Liver (tissue), 9 donors: ENCODE results near the gene PLA2G4D. TPM values are rescaled to one million over a fixed set of nuclear protein-coding genes. Genes with fewer than 3 reads are reported as not detected.

ENCODE experiments used
- DNase-seq: peaks from one replicate; pipeline ENCODE4 v3.0.0-alpha.2; 2017; ENCODE audit warnings: low spot score
- H3K27ac ChIP-seq, 2 donors: one replicate each; pipeline ENCODE4 v1.7.0; 2013; ENCODE audit warnings: inconsistent platforms in 2 of 2, low read length in 2 of 2, control low read depth in 1 of 2, low read depth in 1 of 2, mild to moderate bottlenecking in 1 of 2
- H3K27me3 ChIP-seq, 4 donors: one replicate each; pipeline versions ENCODE4 v1.6.1 to v1.7.0; 2013; ENCODE audit warnings: low read length in 3 of 4, inconsistent platforms in 1 of 4, mild to moderate bottlenecking in 1 of 4, moderate library complexity in 1 of 4; ENCODE audit not compliant: control insufficient read depth in 4 of 4, insufficient read depth in 4 of 4
- H3K36me3 ChIP-seq, 4 donors: one replicate each; pipeline versions ENCODE4 v1.6.1 to v1.7.0; 2013; ENCODE audit warnings: low read length in 3 of 4, mild to moderate bottlenecking in 3 of 4, low read depth in 1 of 4, moderate library complexity in 1 of 4; ENCODE audit not compliant: control insufficient read depth in 4 of 4, insufficient read depth in 3 of 4
- H3K4me1 ChIP-seq, 4 donors: one replicate each; pipeline versions ENCODE4 v1.6.1 to v1.7.0; 2013; ENCODE audit warnings: low read length in 3 of 4, mild to moderate bottlenecking in 3 of 4, moderate library complexity in 1 of 4; ENCODE audit not compliant: control insufficient read depth in 4 of 4, insufficient read depth in 4 of 4
- H3K4me3 ChIP-seq, 3 donors: one replicate each; pipeline versions ENCODE4 v1.6.1 to v1.7.0; 2013; ENCODE audit warnings: low read length in 3 of 3, control low read depth in 1 of 3, low read depth in 1 of 3, mild to moderate bottlenecking in 1 of 3
- H3K9ac ChIP-seq, 2 donors: one replicate each; pipeline ENCODE4 v1.7.0; 2013; ENCODE audit warnings: low read length in 2 of 2, mild to moderate bottlenecking in 2 of 2, moderate library complexity in 2 of 2, control low read depth in 1 of 2, low read depth in 1 of 2
- H3K9me3 ChIP-seq, 4 donors: one replicate each; pipeline versions ENCODE4 v1.6.1 to v1.7.0; 2013; ENCODE audit warnings: low read length in 3 of 4; ENCODE audit not compliant: control insufficient read depth in 4 of 4
- ATF3 ChIP-seq: IDR thresholded peaks from 2 replicates; pipeline ENCODE4 v1.6.1; 2016; ENCODE audit warnings: antibody characterized with exemption
- CTCF ChIP-seq: fragments of 150-350 bp; IDR thresholded peaks from 2 replicates; pipeline ENCODE4 v1.5.1; 2017; ENCODE audit warnings: improper control_type of control experiment, low read depth, low read length; ENCODE audit not compliant: missing input control
- EGR1 ChIP-seq, 2 donors: IDR thresholded peaks; 2 replicates each; pipeline ENCODE4 v1.6.1; 2016 to 2018; ENCODE audit warnings: antibody characterized with exemption in 2 of 2, low read depth in 2 of 2
- FOXA1 ChIP-seq: IDR thresholded peaks from 2 replicates; pipeline ENCODE4 v1.6.1; 2016; ENCODE audit warnings: antibody characterized with exemption
- FOXA2 ChIP-seq: IDR thresholded peaks from 2 replicates; pipeline ENCODE4 v1.6.1; 2016; ENCODE audit warnings: antibody characterized with exemption
- GABPA ChIP-seq, 2 donors: IDR thresholded peaks in 1 of 2; conservative IDR thresholded peaks in 1 of 2; 2 replicates each; pipeline ENCODE4 v1.6.1; 2016; ENCODE audit warnings: antibody characterized with exemption in 2 of 2, mild to moderate bottlenecking in 1 of 2, moderate library complexity in 1 of 2
- HNF4G ChIP-seq: IDR thresholded peaks from 2 replicates; pipeline ENCODE4 v1.6.1; 2016; ENCODE audit warnings: antibody characterized with exemption
- JUND ChIP-seq, 2 donors: IDR thresholded peaks; 2 replicates each; pipeline ENCODE4 v1.6.1; 2016; ENCODE audit warnings: antibody characterized with exemption in 2 of 2
- MAX ChIP-seq: IDR thresholded peaks from 2 replicates; pipeline ENCODE4 v1.6.1; 2016; ENCODE audit warnings: antibody characterized with exemption
- NR2F2 ChIP-seq: IDR thresholded peaks from 2 replicates; pipeline ENCODE4 v1.6.1; 2016; ENCODE audit warnings: antibody characterized with exemption
- RAD21 ChIP-seq, 2 donors: IDR thresholded peaks; 2 replicates each; pipeline ENCODE4 v1.6.1; 2016; ENCODE audit warnings: antibody characterized with exemption in 2 of 2, mild to moderate bottlenecking in 2 of 2
- REST ChIP-seq: IDR thresholded peaks from 2 replicates; pipeline ENCODE4 v1.6.1; 2016; ENCODE audit warnings: antibody characterized with exemption, mild to moderate bottlenecking
- RXRA ChIP-seq, 2 donors: IDR thresholded peaks; 2 replicates each; pipeline ENCODE4 v1.6.1; 2017 to 2018; ENCODE audit warnings: antibody characterized with exemption in 2 of 2, mild to moderate bottlenecking in 1 of 2
- SP1 ChIP-seq: IDR thresholded peaks from 2 replicates; pipeline ENCODE4 v1.6.1; 2018; ENCODE audit warnings: antibody characterized with exemption, mild to moderate bottlenecking
- TAF1 ChIP-seq: conservative IDR thresholded peaks from 2 replicates; pipeline ENCODE4 v1.6.1; 2016; ENCODE audit warnings: antibody characterized with exemption, mild to moderate bottlenecking
- YY1 ChIP-seq: IDR thresholded peaks from 2 replicates; pipeline ENCODE4 v1.6.1; 2016; ENCODE audit warnings: antibody characterized with exemption, mild to moderate bottlenecking
- WGBS: extraction: QIAGEN DNeasy Blood & Tissue Kit; methylation state at CpG from one replicate; pipeline ENCODE4 v1.1.7; 2013; 5-methylcytosine and 5-hydroxymethylcytosine counted together
- polyA plus RNA-seq, 2 donors: library from polyadenylated mRNA; stranded (reverse) in 1 of 2; unstranded in 1 of 2; fragments of 200-250 nt in 1 of 2; fragments of >200 nt in 1 of 2; fragmentation: Nextera tagmentation in 1 of 2; extraction: Ambion mirVana in 1 of 2; gene quantifications; one replicate each; pipeline versions ENCODE4 v1.2.1 to v1.2.3, GENCODE V29; 2013 to 2015
- total RNA-seq, 2 donors: library from RNA; depleted of rRNA; stranded (reverse); fragments of >200 nt; gene quantifications; one replicate each; pipeline ENCODE4 v1.2.3, GENCODE V29; 2014
- TF ChIP-seq, protein P1 (sequence below): IDR thresholded peaks from 2 replicates; pipeline ENCODE4 v1.6.1; 2016; ENCODE audit warnings: antibody characterized with exemption
- donor health status: healthy.
- donor health status: healthy.
- donor health status: healthy.
- donor health status: healthy.
- donor health status: healthy.

PLA2G4D gene
- total and polyA plus RNA-seq, 4 donors, result not detected

DNA sequence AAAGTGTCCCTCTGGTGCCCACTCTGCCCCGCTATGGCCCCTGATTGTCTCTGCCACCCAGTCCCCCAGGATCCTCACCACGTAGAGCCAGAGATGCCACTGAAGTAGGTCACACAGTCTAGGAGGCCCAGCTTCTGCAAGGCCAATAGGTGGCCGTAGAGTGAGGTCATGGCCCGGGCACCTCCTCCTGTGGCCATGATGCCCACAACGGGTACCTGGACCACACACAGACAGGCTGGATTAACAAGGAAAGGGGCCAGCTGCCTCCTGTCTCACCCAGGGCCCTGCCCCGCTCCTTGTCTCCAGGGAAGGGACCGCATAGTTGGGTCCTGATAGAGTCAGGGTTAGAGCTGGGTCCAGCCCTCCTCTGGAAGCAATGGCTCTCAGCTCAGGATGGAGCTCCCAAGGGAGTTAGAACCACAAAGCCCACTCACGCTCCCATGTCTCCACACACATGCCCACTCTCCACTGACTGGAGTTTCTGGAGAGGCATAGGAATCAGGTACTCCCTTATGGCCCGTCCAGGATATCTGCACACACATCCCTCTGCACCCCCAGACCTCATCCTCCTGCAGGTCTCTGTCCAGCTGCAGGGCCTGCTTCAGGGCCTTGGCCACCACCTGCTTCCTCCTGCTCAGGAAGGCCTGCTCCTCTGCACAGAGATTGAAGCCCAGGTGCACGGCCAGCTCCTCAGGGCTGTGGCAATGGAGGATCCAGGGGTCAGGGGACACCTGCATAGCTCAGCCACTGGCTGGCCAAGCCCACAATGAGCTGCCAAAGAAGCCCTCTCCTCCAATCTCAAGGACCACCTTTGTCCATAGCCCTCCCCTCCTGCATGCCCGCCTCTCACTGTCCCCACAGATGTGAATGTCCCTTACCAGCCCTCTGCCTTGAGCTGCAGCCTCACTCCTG, 13.2 kb downstream of the PLA2G4D start:
- WGBS, result 84% methylated on average over 11 of the region's 11 CpGs
- no peak for DNase-seq
- H3K9ac ChIP-seq, result no peak overlapping the region
- H3K27me3 ChIP-seq, result peaks cover 0 to 3% (median 0%) of the 10 kb centered on the region in 4 donors
- no peak for TF ChIP-seq FOXA1
- TF ChIP-seq MAX, result no peak
- no peak for TF ChIP-seq JUND (IDR thresholded peaks at IDR 0.05)
- TF ChIP-seq GABPA (IDR thresholded peaks at IDR 0.05 in 1 of 2, conservative IDR thresholded peaks at IDR 0.05 in 1 of 2), result no peak
- TF ChIP-seq, protein P1, sequence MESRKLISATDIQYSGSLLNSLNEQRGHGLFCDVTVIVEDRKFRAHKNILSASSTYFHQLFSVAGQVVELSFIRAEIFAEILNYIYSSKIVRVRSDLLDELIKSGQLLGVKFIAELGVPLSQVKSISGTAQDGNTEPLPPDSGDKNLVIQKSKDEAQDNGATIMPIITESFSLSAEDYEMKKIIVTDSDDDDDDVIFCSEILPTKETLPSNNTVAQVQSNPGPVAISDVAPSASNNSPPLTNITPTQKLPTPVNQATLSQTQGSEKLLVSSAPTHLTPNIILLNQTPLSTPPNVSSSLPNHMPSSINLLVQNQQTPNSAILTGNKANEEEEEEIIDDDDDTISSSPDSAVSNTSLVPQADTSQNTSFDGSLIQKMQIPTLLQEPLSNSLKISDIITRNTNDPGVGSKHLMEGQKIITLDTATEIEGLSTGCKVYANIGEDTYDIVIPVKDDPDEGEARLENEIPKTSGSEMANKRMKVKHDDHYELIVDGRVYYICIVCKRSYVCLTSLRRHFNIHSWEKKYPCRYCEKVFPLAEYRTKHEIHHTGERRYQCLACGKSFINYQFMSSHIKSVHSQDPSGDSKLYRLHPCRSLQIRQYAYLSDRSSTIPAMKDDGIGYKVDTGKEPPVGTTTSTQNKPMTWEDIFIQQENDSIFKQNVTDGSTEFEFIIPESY, result no peak
- no peak for TF ChIP-seq CTCF
- no peak for TF ChIP-seq SP1
- no peak for TF ChIP-seq TAF1
- no peak for TF ChIP-seq EGR1 (IDR thresholded peaks at IDR 0.05; ENCODE audit: low read depth in 2 of 2)
- TF ChIP-seq ATF3, result no peak
- no peak for TF ChIP-seq NR2F2
- TF ChIP-seq RXRA (IDR thresholded peaks at IDR 0.05), result no peak
- TF ChIP-seq HNF4G, result no peak
- no peak for TF ChIP-seq YY1
- no peak for TF ChIP-seq FOXA2
- no peak for TF ChIP-seq RAD21 (IDR thresholded peaks at IDR 0.05)
- no peaks in the 10 kb centered on the region for H3K36me3 ChIP-seq
- no peak overlapping the region for H3K27ac ChIP-seq
- peaks cover 0 to 5% (median 0%) of the 10 kb centered on the region in 4 donors for H3K4me1 ChIP-seq
- no peaks in the 10 kb centered on the region for H3K9me3 ChIP-seq
- H3K4me3 ChIP-seq, result no peak overlapping the region

GRCh38 chr15:42080186-42080918, 14.0 kb downstream of the PLA2G4D start:
- TF ChIP-seq RXRA (IDR thresholded peaks at IDR 0.05), result no peak
- TF ChIP-seq REST, result no peak
- H3K27me3 ChIP-seq, result peaks cover 0 to 3% (median 0%) of the 10 kb centered on the region in 4 donors
- 60% methylated on average over 18 of the region's 18 CpGs for whole genome bisulfite sequencing
- DNase-seq, result no peak
- no peak overlapping the region for H3K4me3 ChIP-seq
- peaks cover 0 to 5% (median 0%) of the 10 kb centered on the region in 4 donors for H3K4me1 ChIP-seq
- H3K9ac ChIP-seq, result no peak overlapping the region
- H3K9me3 ChIP-seq, result no peaks in the 10 kb centered on the region
- H3K27ac ChIP-seq, result no peak overlapping the region
- no peaks in the 10 kb centered on the region for H3K36me3 ChIP-seq
